Uterus (tissue), 4 donors: ENCODE data around the gene CPSF4L. TPM values are rescaled to one million over a fixed set of nuclear protein-coding genes. Genes with fewer than 3 reads are reported as not detected.

Experiments
- DNase-seq, 2 donors: peaks; one replicate each; pipeline ENCODE4 v3.0.0-alpha.2; 2019 to 2020
- H3K27ac ChIP-seq, 2 donors: fragments of 200-600 bp; sonication (generic); 1 replicate in 1 of 2; 2 replicates in 1 of 2; pipeline ENCODE4 v1.5.1; 2016 to 2018
- H3K27me3 ChIP-seq, 2 donors: fragments of 200-600 bp; sonication (generic); one replicate each; pipeline ENCODE4 v1.5.1; 2018 to 2019; ENCODE audit warnings: control low read depth in 1 of 2
- H3K36me3 ChIP-seq, 2 donors: fragments of 200-600 bp; sonication (generic); one replicate each; pipeline ENCODE4 v1.5.1; 2019; ENCODE audit warnings: control low read depth in 1 of 2
- H3K4me1 ChIP-seq, 2 donors: fragments of 200-600 bp; sonication (generic); one replicate each; pipeline ENCODE4 v1.5.1; 2018 to 2019; ENCODE audit warnings: control low read depth in 1 of 2
- H3K4me3 ChIP-seq, 2 donors: fragments of 200-600 bp; sonication (generic); 1 replicate in 1 of 2; 2 replicates in 1 of 2; pipeline ENCODE4 v1.5.1; 2018 to 2019; ENCODE audit warnings: mild to moderate bottlenecking in 1 of 2
- H3K9me3 ChIP-seq, 2 donors: fragments of 200-600 bp; sonication (generic); one replicate each; pipeline ENCODE4 v1.5.1; 2019; ENCODE audit warnings: control low read depth in 1 of 2
- POLR2A ChIP-seq, 2 donors: fragments of 450-650 bp; IDR thresholded peaks; one replicate each; pipeline ENCODE4 v1.6.1; 2016; ENCODE audit warnings: antibody characterized with exemption in 2 of 2, mild to moderate bottlenecking in 1 of 2, moderate library complexity in 1 of 2
- intact Hi-C: fragments of 100-400 bp; cut with DNase I; formaldehyde crosslinking; loops from one replicate; pipeline ENCODE4 v1.15.1; 2023; ENCODE audit warnings: low total_unique reads
- total RNA-seq, 4 donors: library from RNA; depleted of rRNA in 3 of 4; stranded (reverse); fragments of >200 nt in 3 of 4; gene quantifications; one replicate each; pipeline versions ENCODE4 v1.1.0 to v1.2.4, GENCODE V29; 2014 to 2023
- TF ChIP-seq, protein P1 (sequence below), 4 experiments: fragments of 200-600 bp in 2 of 4; fragments of 450-650 bp in 2 of 4; sonication (generic) in 2 of 4; IDR thresholded peaks; one replicate each; pipeline ENCODE4 v1.5.1; 2016 to 2019; ENCODE audit warnings: antibody characterized with exemption in 4 of 4, mild to moderate bottlenecking in 2 of 4, moderate library complexity in 1 of 4
- donor health status: DM: yes; HTN: yes; CAD: no.

Gene CPSF4L
- total RNA-seq, 4 donors from 2014 or later, result 0.34 TPM; not detected in 3

DNA sequence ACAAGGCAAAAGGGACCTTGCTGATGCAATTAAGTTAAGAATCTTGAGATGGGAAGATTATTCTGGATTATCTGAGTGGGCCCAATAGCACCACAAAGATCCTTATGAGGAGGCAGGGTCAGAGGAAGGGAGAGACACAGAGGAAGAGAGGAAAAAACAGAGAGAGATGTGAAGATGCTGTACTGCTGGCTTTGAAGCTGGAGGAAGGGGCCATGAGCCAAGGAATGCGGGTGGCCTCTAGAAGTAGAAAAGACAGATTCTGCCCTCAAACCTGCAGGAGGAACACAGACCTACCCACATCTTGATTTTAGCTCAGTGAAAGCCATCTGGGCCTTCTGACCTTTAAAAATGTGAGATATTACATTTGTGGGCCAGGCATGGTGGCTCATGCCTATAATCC lies 8.1 kb upstream of the CPSF4L start:
- Histone ChIP-seq H3K4me3 (no peak overlapping the region), H3K36me3 (no peaks in the 10 kb centered on the region), H3K4me1 (no peaks in the 10 kb centered on the region), H3K27ac (no peak overlapping the region), H3K9me3 (no peaks in the 10 kb centered on the region), H3K27me3 (no peaks in the 10 kb centered on the region)
- no peak for TF ChIP-seq POLR2A (IDR thresholded peaks at IDR 0.05)
- TF ChIP-seq, protein P1, sequence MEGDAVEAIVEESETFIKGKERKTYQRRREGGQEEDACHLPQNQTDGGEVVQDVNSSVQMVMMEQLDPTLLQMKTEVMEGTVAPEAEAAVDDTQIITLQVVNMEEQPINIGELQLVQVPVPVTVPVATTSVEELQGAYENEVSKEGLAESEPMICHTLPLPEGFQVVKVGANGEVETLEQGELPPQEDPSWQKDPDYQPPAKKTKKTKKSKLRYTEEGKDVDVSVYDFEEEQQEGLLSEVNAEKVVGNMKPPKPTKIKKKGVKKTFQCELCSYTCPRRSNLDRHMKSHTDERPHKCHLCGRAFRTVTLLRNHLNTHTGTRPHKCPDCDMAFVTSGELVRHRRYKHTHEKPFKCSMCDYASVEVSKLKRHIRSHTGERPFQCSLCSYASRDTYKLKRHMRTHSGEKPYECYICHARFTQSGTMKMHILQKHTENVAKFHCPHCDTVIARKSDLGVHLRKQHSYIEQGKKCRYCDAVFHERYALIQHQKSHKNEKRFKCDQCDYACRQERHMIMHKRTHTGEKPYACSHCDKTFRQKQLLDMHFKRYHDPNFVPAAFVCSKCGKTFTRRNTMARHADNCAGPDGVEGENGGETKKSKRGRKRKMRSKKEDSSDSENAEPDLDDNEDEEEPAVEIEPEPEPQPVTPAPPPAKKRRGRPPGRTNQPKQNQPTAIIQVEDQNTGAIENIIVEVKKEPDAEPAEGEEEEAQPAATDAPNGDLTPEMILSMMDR (IDR thresholded peaks at IDR 0.05), result no peak
- DNase-seq, result no peak
- intact Hi-C loops, result no loop called here

DNA sequence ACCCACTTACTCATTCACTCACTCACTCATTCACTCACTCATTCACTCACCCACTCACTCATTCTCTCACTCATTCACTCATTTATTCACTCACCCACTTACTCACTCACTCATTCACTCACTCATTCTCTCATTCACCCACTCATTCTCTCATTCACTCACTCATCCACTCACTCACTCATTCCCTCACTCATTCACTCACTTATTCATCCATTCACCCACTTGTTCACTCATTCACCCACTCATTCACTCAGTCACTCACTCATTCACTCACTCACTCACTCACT lies 7.6 kb upstream of the CPSF4L start:
- intact Hi-C loops, result no loop called here
- DNase-seq, result no peak
- H3K4me1 ChIP-seq, result no peaks in the 10 kb centered on the region
- no peaks in the 10 kb centered on the region for H3K9me3 ChIP-seq
- TF ChIP-seq POLR2A (IDR thresholded peaks at IDR 0.05), result no peak
- TF ChIP-seq, protein P1 (IDR thresholded peaks at IDR 0.05), result no peak
- no peaks in the 10 kb centered on the region for H3K36me3 ChIP-seq
- no peak overlapping the region for H3K4me3 ChIP-seq
- H3K27ac ChIP-seq, result no peak overlapping the region
- no peaks in the 10 kb centered on the region for H3K27me3 ChIP-seq

DNA sequence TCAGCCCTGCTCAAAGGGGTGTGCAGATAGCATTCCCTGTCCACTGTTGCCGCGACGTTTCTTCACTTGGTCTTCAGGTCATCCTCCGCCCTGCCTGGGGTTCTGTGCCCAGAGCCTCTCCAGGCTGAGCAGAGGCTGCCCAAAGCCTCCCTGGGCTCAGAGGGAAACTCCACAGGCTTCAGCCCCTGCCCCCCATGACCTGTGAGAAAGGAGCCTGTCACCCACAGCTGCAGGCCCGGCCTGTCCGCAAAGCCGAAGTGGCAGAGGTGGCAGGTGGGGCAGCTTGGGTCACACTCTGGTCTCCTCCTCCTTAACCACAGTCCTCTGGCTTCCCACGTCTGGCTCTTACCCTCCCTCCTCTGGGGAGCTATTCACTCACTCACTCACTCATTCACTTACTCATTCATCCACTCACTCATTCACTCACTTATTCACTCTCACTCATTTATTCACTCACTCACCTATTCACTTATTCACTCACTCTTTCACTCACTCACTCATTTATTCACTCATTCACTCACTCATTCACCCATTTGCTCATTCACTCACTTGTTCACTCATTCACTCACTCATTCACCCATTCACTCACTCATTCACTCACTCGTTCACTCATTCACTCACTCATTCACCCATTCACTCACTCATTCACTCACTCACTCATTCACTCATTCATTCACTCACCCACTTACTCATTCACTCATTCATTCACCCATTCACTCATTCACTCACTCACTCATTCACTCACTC lies 7.1 kb upstream of the CPSF4L start:
- Histone ChIP-seq H3K27ac (no peak overlapping the region), H3K36me3 (no peaks in the 10 kb centered on the region), H3K4me3 (no peak overlapping the region), H3K27me3 (no peaks in the 10 kb centered on the region), H3K4me1 (no peaks in the 10 kb centered on the region), H3K9me3 (no peaks in the 10 kb centered on the region)
- DNase-seq, result no peak
- no peak for TF ChIP-seq POLR2A (IDR thresholded peaks at IDR 0.05)
- TF ChIP-seq, protein P1 (IDR thresholded peaks at IDR 0.05), result no peak
- intact Hi-C loops, result no loop called here

DNA sequence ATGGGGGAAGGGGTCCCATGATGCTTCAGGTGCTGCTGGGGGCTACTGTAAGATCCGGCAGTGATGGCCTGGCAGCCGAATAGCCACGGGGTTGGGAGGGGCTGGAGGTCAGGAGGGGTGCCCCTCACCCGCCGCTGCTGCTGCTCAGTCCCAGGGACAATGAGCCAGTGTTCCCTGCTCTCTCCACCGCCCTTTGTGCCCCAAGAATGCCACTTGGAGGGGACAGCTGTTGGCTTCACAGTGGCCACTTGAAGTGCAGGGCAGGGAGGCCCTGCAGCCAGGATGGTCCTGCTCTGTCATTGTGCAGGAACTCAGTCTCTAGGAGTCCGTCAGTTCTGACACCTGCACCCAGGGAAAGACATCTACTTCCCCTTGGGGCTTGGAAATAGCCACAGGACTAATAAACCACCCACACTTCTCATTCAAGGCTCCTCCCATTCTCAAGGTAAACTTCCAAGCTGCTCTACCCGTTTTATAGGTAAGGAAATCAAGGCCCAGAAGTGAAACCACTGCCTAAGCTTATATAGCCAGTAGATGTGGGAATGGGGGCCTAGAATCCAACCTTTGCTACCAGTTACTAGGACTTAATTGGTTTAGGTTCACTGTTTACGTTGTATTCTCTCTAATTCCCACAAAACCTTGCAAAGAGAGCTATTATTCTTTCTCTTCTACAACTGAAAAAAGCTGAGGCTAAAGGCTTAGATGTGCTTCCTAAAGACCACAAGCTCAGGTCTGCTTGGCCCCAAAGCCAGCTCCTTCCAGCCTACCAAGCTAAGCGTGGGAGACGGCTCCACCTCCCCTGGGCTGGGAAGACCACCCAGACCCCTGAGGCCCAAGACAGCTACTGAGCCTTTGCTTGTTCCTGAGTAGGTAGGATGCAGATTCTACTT lies 6.2 kb upstream of the CPSF4L start:
- intact Hi-C loops, result no loop called here
- H3K9me3 ChIP-seq, result no peaks in the 10 kb centered on the region
- DNase-seq, result no peak
- no peaks in the 10 kb centered on the region for H3K36me3 ChIP-seq
- no peak overlapping the region for H3K27ac ChIP-seq
- no peak overlapping the region for H3K4me3 ChIP-seq
- no peaks in the 10 kb centered on the region for H3K4me1 ChIP-seq
- no peaks in the 10 kb centered on the region for H3K27me3 ChIP-seq
- TF ChIP-seq, protein P1 (IDR thresholded peaks at IDR 0.05), result no peak
- TF ChIP-seq POLR2A (IDR thresholded peaks at IDR 0.05), result no peak

DNA sequence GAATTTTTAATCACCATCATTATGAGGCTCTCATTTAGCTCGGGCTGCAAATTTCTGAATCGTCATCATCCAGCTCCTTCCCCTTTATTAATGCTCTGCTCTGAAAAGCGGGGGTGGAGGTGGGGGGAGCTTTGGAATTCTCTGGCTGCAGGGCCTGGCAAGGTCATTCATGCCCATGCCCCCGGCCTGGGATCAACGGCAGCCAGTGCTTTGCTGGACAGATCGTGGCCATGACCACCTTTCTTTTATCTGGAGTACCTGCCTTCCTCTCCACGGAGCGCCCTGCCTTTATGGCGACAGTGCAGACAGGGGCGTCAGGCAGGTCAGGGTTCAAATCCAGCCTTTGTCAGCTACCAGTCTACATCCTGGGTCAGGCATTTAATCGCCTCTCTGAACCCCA lies 5.1 kb upstream of the CPSF4L start:
- no peak for DNase-seq
- no peak for TF ChIP-seq POLR2A (IDR thresholded peaks at IDR 0.05)
- TF ChIP-seq, protein P1 (IDR thresholded peaks at IDR 0.05), result no peak
- H3K36me3 ChIP-seq, result no peaks in the 10 kb centered on the region
- H3K4me1 ChIP-seq, result no peaks in the 10 kb centered on the region
- H3K4me3 ChIP-seq, result no peak overlapping the region
- intact Hi-C loops, result no loop called here
- no peaks in the 10 kb centered on the region for H3K9me3 ChIP-seq
- H3K27me3 ChIP-seq, result no peaks in the 10 kb centered on the region
- H3K27ac ChIP-seq, result no peak overlapping the region
